ENCODE measurements around the gene DVL3. TPM values are rescaled to one million over a fixed set of nuclear protein-coding genes. Genes with fewer than 3 reads are reported as not detected.

DVL3 gene
- total RNA-seq, 1 donor from 2014 or later, result 54.5 TPM

Other genes starting within 250 kb of the DVL3 start
- 19.7 and 22.1 TPM in 2 replicates for gene ABCC5, start 137.5 kb upstream of the DVL3 start, total RNA-seq
- not detected in 2 replicates for gene HTR3D, start 123.6 kb upstream of the DVL3 start, total RNA-seq
- not detected in 2 replicates for gene HTR3C, start 102.3 kb upstream of the DVL3 start, total RNA-seq
- gene HTR3E, start 58.3 kb upstream of the DVL3 start, total RNA-seq, result not detected in 2 replicates
- gene EIF2B5, start 20.0 kb upstream of the DVL3 start, total RNA-seq, result 72.2 and 74.7 TPM in 2 replicates
- gene AP2M1, start 19.5 kb downstream of the DVL3 start, total RNA-seq, result 241 and 242 TPM in 2 replicates
- gene ABCF3, start 30.8 kb downstream of the DVL3 start, total RNA-seq, result 66.9 and 67.6 TPM in 2 replicates
- not detected in 2 replicates for gene VWA5B2, start 74.2 kb downstream of the DVL3 start, total RNA-seq
- 82.5 and 85.3 TPM in 2 replicates for gene ALG3, start 93.6 kb downstream of the DVL3 start, total RNA-seq
- 14.3 and 15.9 TPM in 2 replicates for gene EEF1AKMT4, start 94.3 kb downstream of the DVL3 start, total RNA-seq
- 0.14 TPM in 2 replicates for gene CAMK2N2, start 106.2 kb downstream of the DVL3 start, total RNA-seq
- gene ECE2, start 120.6 kb downstream of the DVL3 start, total RNA-seq, result not detected in 2 replicates
- 280 and 283 TPM in 2 replicates for gene PSMD2, start 143.9 kb downstream of the DVL3 start, total RNA-seq
- 680 and 700 TPM in 2 replicates for gene EIF4G1, start 159.2 kb downstream of the DVL3 start, total RNA-seq
- gene FAM131A, start 182.2 kb downstream of the DVL3 start, total RNA-seq, result 8.6 and 8.7 TPM in 2 replicates
- 8.3 and 8.4 TPM in 2 replicates for gene CLCN2, start 206.2 kb downstream of the DVL3 start, total RNA-seq
- gene POLR2H, start 206.3 kb downstream of the DVL3 start, total RNA-seq, result 159 and 161 TPM in 2 replicates
- not detected in 2 replicates for gene THPO, start 222.8 kb downstream of the DVL3 start, total RNA-seq
- gene CHRD, start 224.7 kb downstream of the DVL3 start, total RNA-seq, result 0.07 TPM in 1 of 2 replicates, not detected in the other

Data from activated CD4-positive, alpha-beta T cell treated with anti-CD3 and anti-CD28 coated beads, Interleukin-2, amount 10 ng/mL, durations not matched to agents 24 days and 14 days (primary cell).